ENCODE results near the gene POLDIP3.

DNA sequence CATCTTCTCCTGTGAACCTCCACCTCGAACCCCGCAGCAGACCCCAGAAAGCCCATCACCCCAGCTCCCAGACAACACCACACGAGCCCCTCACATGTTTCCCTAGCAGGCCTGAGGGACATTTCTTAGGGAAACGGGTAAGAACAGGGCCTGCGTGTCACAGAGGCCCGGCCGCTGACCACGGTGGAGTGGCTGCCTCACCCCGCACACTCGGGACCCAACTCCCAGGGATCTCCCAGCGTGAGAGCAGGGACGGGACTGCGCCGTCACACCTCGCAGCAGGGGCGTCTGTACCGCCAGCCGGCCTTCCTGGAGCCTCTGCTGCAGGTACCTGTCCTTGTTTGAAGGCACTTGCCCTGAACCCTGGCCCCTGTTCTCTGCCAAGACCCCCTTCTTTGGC, 15.5 kb upstream of the POLDIP3 start:
- no peak for TF ChIP-seq POLR2A (IDR thresholded peaks at IDR 0.05)
- TF ChIP-seq, protein P1, sequence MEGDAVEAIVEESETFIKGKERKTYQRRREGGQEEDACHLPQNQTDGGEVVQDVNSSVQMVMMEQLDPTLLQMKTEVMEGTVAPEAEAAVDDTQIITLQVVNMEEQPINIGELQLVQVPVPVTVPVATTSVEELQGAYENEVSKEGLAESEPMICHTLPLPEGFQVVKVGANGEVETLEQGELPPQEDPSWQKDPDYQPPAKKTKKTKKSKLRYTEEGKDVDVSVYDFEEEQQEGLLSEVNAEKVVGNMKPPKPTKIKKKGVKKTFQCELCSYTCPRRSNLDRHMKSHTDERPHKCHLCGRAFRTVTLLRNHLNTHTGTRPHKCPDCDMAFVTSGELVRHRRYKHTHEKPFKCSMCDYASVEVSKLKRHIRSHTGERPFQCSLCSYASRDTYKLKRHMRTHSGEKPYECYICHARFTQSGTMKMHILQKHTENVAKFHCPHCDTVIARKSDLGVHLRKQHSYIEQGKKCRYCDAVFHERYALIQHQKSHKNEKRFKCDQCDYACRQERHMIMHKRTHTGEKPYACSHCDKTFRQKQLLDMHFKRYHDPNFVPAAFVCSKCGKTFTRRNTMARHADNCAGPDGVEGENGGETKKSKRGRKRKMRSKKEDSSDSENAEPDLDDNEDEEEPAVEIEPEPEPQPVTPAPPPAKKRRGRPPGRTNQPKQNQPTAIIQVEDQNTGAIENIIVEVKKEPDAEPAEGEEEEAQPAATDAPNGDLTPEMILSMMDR (IDR thresholded peaks at IDR 0.05) = no peak

All from suprapubic skin (tissue), 3 donors.